NB4 (cell line): ENCODE measurements around the gene MED13L.

Source experiments
- POLR2A ChIP-seq: IDR thresholded peaks from 2 replicates; pipeline ENCODE4 v1.6.1; 2011; ENCODE audit warnings: mild to moderate bottlenecking; ENCODE audit not compliant: insufficient read length; ENCODE audit errors: extremely low read depth
- TF ChIP-seq, protein P1 (sequence below): IDR thresholded peaks from one replicate; pipeline ENCODE4 v1.5.1; 2012; ENCODE audit warnings: low read depth, low read length
- TF ChIP-seq, protein P2 (sequence below): IDR thresholded peaks from 2 replicates; pipeline ENCODE4 v1.6.1; 2011; ENCODE audit warnings: low read depth, low read length

DNA sequence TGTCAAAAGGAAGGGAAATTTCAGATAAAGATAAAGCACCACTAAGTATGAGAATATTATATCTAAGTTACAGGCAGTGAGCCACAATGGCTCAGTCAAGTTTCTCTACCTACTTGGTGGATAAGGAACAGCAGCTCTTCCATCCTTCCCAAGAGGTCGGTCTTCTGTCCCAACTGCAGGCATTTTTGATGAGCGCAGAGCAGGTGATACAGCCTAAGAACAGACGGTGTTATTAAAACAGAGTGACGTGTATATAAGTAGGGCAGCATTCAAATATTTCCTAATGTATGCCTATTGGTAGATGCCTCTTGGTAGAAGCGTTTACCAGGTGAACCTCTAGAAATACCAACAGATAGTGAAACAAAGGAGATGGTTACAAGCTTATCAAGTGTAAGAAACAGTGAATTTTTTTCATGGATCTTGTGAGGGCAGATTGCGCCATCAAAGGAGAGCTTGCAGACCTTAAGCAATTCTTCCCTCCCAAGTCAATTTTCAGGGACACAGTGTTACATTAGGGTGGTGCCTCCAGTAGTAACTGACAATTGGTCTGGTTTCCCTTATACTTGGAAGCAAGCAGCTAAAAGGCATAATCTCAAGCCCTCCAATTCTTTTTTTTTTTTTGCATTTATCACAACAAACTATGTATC, 274.5 kb downstream of the MED13L start:
- TF ChIP-seq, protein P1, sequence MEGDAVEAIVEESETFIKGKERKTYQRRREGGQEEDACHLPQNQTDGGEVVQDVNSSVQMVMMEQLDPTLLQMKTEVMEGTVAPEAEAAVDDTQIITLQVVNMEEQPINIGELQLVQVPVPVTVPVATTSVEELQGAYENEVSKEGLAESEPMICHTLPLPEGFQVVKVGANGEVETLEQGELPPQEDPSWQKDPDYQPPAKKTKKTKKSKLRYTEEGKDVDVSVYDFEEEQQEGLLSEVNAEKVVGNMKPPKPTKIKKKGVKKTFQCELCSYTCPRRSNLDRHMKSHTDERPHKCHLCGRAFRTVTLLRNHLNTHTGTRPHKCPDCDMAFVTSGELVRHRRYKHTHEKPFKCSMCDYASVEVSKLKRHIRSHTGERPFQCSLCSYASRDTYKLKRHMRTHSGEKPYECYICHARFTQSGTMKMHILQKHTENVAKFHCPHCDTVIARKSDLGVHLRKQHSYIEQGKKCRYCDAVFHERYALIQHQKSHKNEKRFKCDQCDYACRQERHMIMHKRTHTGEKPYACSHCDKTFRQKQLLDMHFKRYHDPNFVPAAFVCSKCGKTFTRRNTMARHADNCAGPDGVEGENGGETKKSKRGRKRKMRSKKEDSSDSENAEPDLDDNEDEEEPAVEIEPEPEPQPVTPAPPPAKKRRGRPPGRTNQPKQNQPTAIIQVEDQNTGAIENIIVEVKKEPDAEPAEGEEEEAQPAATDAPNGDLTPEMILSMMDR, result no peak
- TF ChIP-seq, protein P2, sequence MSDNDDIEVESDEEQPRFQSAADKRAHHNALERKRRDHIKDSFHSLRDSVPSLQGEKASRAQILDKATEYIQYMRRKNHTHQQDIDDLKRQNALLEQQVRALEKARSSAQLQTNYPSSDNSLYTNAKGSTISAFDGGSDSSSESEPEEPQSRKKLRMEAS, result no peak
- no peak for TF ChIP-seq POLR2A
